H9 (cell line): ENCODE results near the gene PERM1. TPM values are rescaled to one million over a fixed set of nuclear protein-coding genes. Genes with fewer than 3 reads are reported as not detected.
A peak's percentile ranks its signal among the peaks of the same experiment; 100 is the strongest.

Source experiments
- DNase-seq: peaks from one replicate; pipeline ENCODE4 v3.0.0-alpha.2; 2017
- H2AFZ ChIP-seq: one replicate; pipeline ENCODE4 v1.6.1; 2013; ENCODE audit warnings: mild to moderate bottlenecking, low read length, control low read depth, moderate library complexity
- H2AK5ac ChIP-seq: 2 replicates; pipeline ENCODE4 v1.6.1; 2013; ENCODE audit warnings: low read length, control low read depth, mixed read lengths; ENCODE audit not compliant: insufficient read length
- H2BK120ac ChIP-seq: one replicate; pipeline ENCODE4 v1.6.1; 2013; ENCODE audit warnings: low read depth, mild to moderate bottlenecking, low read length, control low read depth, inconsistent platforms; ENCODE audit not compliant: poor library complexity, severe bottlenecking
- H2BK12ac ChIP-seq: 2 replicates; pipeline ENCODE4 v1.6.1; 2013; ENCODE audit warnings: low read length, control low read depth, mixed read lengths, low read depth; ENCODE audit not compliant: insufficient read length
- H2BK15ac ChIP-seq: 2 replicates; pipeline ENCODE4 v1.6.1; 2013; ENCODE audit warnings: low read depth, low read length, control low read depth
- H2BK20ac ChIP-seq: one replicate; pipeline ENCODE4 v1.6.1; 2013; ENCODE audit warnings: low read depth, mild to moderate bottlenecking, low read length, control low read depth, inconsistent platforms; ENCODE audit not compliant: poor library complexity, severe bottlenecking
- H2BK5ac ChIP-seq: 2 replicates; pipeline ENCODE4 v1.6.1; 2013; ENCODE audit warnings: low read length, control low read depth, mixed read lengths; ENCODE audit not compliant: insufficient read length
- H3K14ac ChIP-seq: 2 replicates; pipeline ENCODE4 v1.6.1; 2013; ENCODE audit warnings: low read length, control low read depth; ENCODE audit not compliant: insufficient read depth
- H3K18ac ChIP-seq: 2 replicates; pipeline ENCODE4 v1.6.1; 2013; ENCODE audit warnings: low read depth, mild to moderate bottlenecking, mixed read lengths, low read length, control low read depth; ENCODE audit not compliant: insufficient read length
- H3K23ac ChIP-seq: 2 replicates; pipeline ENCODE4 v1.6.1; 2013; ENCODE audit warnings: low read length, control low read depth, mixed read lengths, low read depth; ENCODE audit not compliant: insufficient read length
- H3K23me2 ChIP-seq: 2 replicates; pipeline ENCODE4 v1.6.1; 2013; ENCODE audit warnings: low read depth, mild to moderate bottlenecking, mixed read lengths, low read length, control low read depth; ENCODE audit not compliant: insufficient read length, poor library complexity, severe bottlenecking
- H3K27ac ChIP-seq: 2 replicates; pipeline ENCODE4 v1.5.1; 2013; ENCODE audit warnings: low read length, control low read depth, mixed read lengths, low read depth; ENCODE audit not compliant: insufficient read length
- H3K27me3 ChIP-seq: 2 replicates; pipeline ENCODE4 v1.6.1; 2013; ENCODE audit warnings: low read length, control low read depth, inconsistent platforms; ENCODE audit not compliant: insufficient read depth
- H3K4ac ChIP-seq: 2 replicates; pipeline ENCODE4 v1.6.1; 2013; ENCODE audit warnings: low read depth, mild to moderate bottlenecking, control low read depth, inconsistent platforms, low read length, moderate library complexity
- H3K4me1 ChIP-seq: 2 replicates; pipeline ENCODE4 v1.6.1; 2013; ENCODE audit warnings: low read length, control low read depth, inconsistent platforms; ENCODE audit not compliant: insufficient read depth
- H3K4me2 ChIP-seq: 2 replicates; pipeline ENCODE4 v1.6.1; 2013; ENCODE audit warnings: low read length, control low read depth, mixed read lengths; ENCODE audit not compliant: insufficient read length, insufficient read depth
- H3K56ac ChIP-seq: 2 replicates; pipeline ENCODE4 v1.6.1; 2013; ENCODE audit warnings: low read depth, mild to moderate bottlenecking, mixed read lengths, low read length, control low read depth; ENCODE audit not compliant: insufficient read length
- H3K79me1 ChIP-seq: 2 replicates; pipeline ENCODE4 v1.6.1; 2013; ENCODE audit warnings: low read depth, mild to moderate bottlenecking, moderate library complexity, low read length, control low read depth, inconsistent platforms; ENCODE audit not compliant: insufficient read depth, poor library complexity, severe bottlenecking
- H3K79me2 ChIP-seq: 2 replicates; pipeline ENCODE4 v1.6.1; 2013; ENCODE audit warnings: low read length, control low read depth, inconsistent platforms; ENCODE audit not compliant: insufficient read depth
- H3K9ac ChIP-seq: 2 replicates; pipeline ENCODE4 v1.6.1; 2013; ENCODE audit warnings: low read length, control low read depth, mixed read lengths; ENCODE audit not compliant: insufficient read length; ENCODE audit errors: extremely low read depth
- H3K9me3 ChIP-seq: one replicate; pipeline ENCODE4 v1.6.1; 2013; ENCODE audit warnings: low read depth, low read length, inconsistent platforms; ENCODE audit not compliant: control insufficient read depth
- H3T11ph ChIP-seq: one replicate; pipeline ENCODE4 v1.6.1; 2013; ENCODE audit warnings: mild to moderate bottlenecking, low read length, control low read depth, inconsistent platforms
- H4K20me1 ChIP-seq: one replicate; pipeline ENCODE4 v1.6.1; 2013; ENCODE audit not compliant: control insufficient read depth, insufficient read length, insufficient read depth
- H4K5ac ChIP-seq: 2 replicates; pipeline ENCODE4 v1.6.1; 2013; ENCODE audit warnings: low read depth, mild to moderate bottlenecking, mixed read lengths, low read length, control low read depth; ENCODE audit not compliant: insufficient read length
- H4K8ac ChIP-seq: replicated peaks from 2 replicates; pipeline ENCODE4 v1.6.1; 2013; ENCODE audit warnings: low read length, control low read depth, mixed read lengths, low read depth; ENCODE audit not compliant: insufficient read length
- H4K91ac ChIP-seq: 2 replicates; pipeline ENCODE4 v1.6.1; 2013; ENCODE audit warnings: low read depth, mild to moderate bottlenecking, moderate library complexity, mixed read lengths, low read length, control low read depth; ENCODE audit not compliant: insufficient read length
- H3K27ac Mint-ChIP-seq, 3 experiments: 2 replicates in 2 of 3; 3 replicates in 1 of 3; pipeline ENCODE4 v1.8.0; 2020 to 2021; ENCODE audit warnings: mixed read lengths in 3 of 3, mild to moderate bottlenecking in 1 of 3, moderate library complexity in 1 of 3
- H3K27me3 Mint-ChIP-seq: 2 replicates; pipeline ENCODE4 v1.8.0; 2021; ENCODE audit warnings: low read depth, mild to moderate bottlenecking, moderate library complexity, mixed read lengths
- H3K36me3 Mint-ChIP-seq, 3 experiments: 2 replicates in 2 of 3; 3 replicates in 1 of 3; pipeline ENCODE4 v1.8.0; 2020 to 2021; ENCODE audit warnings: low read depth in 3 of 3, mixed read lengths in 3 of 3; ENCODE audit not compliant: insufficient read depth in 1 of 3
- H3K4me1 Mint-ChIP-seq, 2 experiments: 2 replicates each; pipeline ENCODE4 v1.8.0; 2020; ENCODE audit warnings: mixed read lengths in 2 of 2
- H3K4me3 Mint-ChIP-seq, 2 experiments: 2 replicates in 1 of 2; 3 replicates in 1 of 2; pipeline ENCODE4 v1.8.0; 2020 to 2021; ENCODE audit warnings: mild to moderate bottlenecking in 2 of 2, mixed read lengths in 2 of 2, moderate library complexity in 1 of 2
- H3K9me3 Mint-ChIP-seq, 2 experiments: 2 replicates in 1 of 2; 3 replicates in 1 of 2; pipeline ENCODE4 v1.8.0; 2020; ENCODE audit warnings: mild to moderate bottlenecking in 2 of 2, mixed read lengths in 2 of 2, moderate library complexity in 1 of 2
- WGBS: extraction: QIAGEN DNeasy Blood & Tissue Kit; methylation state at CpG from one replicate; pipeline ENCODE4 v1.1.7; 2013; ENCODE audit warnings: missing lambda C conversion rate, low lambda C conversion rate, mixed read lengths; ENCODE audit not compliant: insufficient read length; ENCODE audit errors: extremely low coverage; 5-methylcytosine and 5-hydroxymethylcytosine counted together
- total RNA-seq: library from RNA; stranded (reverse); gene quantifications from 2 replicates; pipeline ENCODE4 v1.2.1, GENCODE V29; 2021
- TF ChIP-seq, protein P1 (sequence below): fragments of 200-600 bp; sonication (generic); conservative IDR thresholded peaks from 3 replicates; pipeline ENCODE4 v1.8.0; 2021; ENCODE audit warnings: antibody characterized with exemption, mild to moderate bottlenecking

PERM1 gene
- total RNA-seq, 1 experiment from 2014 or later, result not detected

DNA sequence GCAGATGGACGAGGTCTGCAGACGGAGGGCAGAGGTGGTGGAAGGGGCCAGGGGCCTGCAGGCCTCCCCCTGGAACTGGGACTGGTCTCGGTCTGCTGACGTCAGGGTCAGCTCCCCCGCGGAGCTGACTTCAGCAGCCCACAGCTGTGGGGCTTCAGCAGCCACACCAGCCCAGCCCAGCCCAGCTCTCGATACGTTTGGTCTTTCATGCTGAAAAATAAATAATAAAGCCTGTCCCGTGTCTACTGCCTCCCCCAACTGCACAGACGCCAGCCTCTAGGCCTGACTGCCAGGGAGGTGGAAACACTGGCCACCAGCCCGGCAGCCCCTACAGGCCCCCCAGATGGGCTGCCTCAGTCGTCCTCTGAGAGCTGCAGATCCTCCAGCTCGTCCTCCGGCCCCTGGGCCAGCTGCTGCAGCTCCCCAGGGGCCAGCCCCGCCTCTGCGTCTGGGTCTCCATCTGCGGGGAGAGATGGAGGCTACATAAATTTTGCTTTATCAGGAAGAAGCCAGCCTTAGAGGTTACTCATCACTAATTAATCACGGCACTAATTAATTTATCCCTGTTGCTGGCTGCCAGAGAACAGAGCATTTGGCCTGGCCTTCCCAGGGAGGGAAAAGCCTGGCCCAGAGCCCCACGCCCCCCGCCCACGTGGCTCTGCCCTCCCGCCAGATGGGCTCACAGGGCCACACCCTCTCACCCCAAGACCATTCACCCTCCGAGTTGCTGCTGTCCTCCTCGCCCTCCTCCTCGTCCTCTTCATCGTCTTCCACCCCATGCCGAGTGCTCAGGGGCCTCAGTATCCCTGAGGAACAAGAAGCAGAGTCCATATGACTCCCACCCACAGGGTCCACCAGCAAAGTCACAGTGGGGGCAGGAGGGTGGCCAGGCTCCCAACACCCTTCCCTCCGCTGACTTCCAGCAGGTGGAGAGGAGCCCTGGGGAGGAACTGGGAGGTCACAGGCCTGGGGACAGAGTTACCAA lies 37.3 kb downstream of the PERM1 start:
- H3K4me3 Mint-ChIP-seq, result peak overlapping the region; percentile 17 to 19; a peak in 1 of 5 replicates
- H3K4me1 Mint-ChIP-seq, result peaks cover 0 to 18% of the 10 kb centered on the region in 2 experiments; a peak in 2 of 4 replicates
- Histone ChIP-seq H2BK12ac (no peak overlapping the region), H3K4ac (no peak overlapping the region), H3K4me2 (no peak overlapping the region), H4K5ac (no peak overlapping the region), H3K14ac (no peak overlapping the region), H3K9ac (no peak overlapping the region), H2AK5ac (no peak overlapping the region), H4K8ac (no peak overlapping the region), H2BK20ac (no peak overlapping the region), H3T11ph (no peak overlapping the region), H2BK120ac (no peak overlapping the region), H4K20me1 (no peaks in the 10 kb centered on the region), H2BK15ac (no peak overlapping the region), H4K91ac (no peak overlapping the region), H3K79me1 (no peaks in the 10 kb centered on the region), H2BK5ac (no peak overlapping the region), H3K23me2 (peaks cover 6% of the 10 kb centered on the region), H3K23ac (no peak overlapping the region), H3K56ac (no peak overlapping the region), H3K27ac (no peak overlapping the region), H3K79me2 (no peaks in the 10 kb centered on the region), H3K4me1 (no peaks in the 10 kb centered on the region), H3K18ac (no peak overlapping the region), H3K27me3 (peaks cover 22% of the 10 kb centered on the region), H3K9me3 (no peaks in the 10 kb centered on the region), H2AFZ (no peak overlapping the region)
- no peak for DNase-seq
- no CpG with 5 or more reads among the region's 28 CpGs for WGBS
- H3K27me3 Mint-ChIP-seq, result peaks cover 30% of the 10 kb centered on the region
- H3K36me3 Mint-ChIP-seq, result peaks cover 17 to 49% (median 38%) of the 10 kb centered on the region in 3 experiments; a peak in 6 of 7 replicates
- no peaks in the 10 kb centered on the region for H3K9me3 Mint-ChIP-seq
- H3K27ac Mint-ChIP-seq, result no peak overlapping the region; a peak in 1 of 7 replicates
- TF ChIP-seq, protein P1, sequence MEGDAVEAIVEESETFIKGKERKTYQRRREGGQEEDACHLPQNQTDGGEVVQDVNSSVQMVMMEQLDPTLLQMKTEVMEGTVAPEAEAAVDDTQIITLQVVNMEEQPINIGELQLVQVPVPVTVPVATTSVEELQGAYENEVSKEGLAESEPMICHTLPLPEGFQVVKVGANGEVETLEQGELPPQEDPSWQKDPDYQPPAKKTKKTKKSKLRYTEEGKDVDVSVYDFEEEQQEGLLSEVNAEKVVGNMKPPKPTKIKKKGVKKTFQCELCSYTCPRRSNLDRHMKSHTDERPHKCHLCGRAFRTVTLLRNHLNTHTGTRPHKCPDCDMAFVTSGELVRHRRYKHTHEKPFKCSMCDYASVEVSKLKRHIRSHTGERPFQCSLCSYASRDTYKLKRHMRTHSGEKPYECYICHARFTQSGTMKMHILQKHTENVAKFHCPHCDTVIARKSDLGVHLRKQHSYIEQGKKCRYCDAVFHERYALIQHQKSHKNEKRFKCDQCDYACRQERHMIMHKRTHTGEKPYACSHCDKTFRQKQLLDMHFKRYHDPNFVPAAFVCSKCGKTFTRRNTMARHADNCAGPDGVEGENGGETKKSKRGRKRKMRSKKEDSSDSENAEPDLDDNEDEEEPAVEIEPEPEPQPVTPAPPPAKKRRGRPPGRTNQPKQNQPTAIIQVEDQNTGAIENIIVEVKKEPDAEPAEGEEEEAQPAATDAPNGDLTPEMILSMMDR, result no peak
